ENCODE measurements around the gene ASPHD2.

ASPHD2 gene

DNA sequence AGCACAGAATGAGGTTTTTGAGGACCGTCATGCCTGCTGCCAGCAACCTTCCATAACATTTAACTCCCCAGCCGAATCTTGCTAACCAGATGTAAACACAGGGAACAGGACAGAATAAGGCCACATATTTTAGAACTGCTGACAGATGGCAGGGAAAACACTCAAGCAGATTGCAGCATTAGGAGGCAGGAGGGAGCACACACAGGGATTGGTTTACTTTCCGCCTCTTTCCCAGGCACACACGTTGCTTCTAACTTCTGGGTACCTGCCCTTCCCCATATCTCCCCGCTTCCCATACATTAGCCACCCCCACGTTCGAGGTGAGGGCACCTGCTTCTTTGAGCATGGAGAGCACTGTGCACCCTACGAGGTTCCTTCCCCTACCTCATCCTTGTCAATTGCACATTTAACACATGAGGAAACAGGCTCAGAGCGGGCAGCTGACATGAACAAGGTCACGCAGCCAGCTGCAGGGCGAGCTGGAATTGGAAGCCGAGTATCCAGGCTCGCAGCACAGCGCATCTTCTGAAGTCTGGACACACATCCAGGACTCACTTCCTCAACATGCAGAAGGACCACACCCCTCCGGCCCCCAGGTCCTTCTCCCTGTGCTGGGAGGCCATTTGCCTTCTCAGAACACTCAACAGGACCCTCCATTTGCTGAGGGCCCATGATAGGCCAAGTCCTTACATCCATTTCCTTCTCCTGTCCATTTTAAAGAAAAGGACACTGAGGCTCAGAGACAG, 18.7 kb downstream of the ASPHD2 start:
- no peak for FAIRE-seq

DNA sequence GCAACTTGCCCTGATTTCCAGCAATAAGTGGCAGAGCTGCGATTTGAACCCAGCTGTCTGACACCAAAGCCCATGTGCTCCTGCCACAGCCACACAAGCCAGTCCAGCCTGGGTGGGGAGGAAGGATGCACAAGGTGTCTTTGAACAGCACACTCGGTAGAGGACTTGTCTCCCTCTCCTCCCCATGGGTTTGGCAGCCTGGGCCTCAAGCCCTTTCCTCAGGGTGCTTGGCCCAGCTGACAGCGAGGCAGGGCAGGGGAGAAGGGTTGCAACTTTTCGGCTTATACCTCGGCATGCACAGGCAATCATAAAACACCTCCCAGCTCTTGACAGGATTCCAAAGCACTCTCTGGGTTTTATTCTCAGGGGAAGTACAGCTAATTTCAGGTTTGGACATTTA, 19.3 kb downstream of the ASPHD2 start:
- FAIRE-seq: no peak

DNA sequence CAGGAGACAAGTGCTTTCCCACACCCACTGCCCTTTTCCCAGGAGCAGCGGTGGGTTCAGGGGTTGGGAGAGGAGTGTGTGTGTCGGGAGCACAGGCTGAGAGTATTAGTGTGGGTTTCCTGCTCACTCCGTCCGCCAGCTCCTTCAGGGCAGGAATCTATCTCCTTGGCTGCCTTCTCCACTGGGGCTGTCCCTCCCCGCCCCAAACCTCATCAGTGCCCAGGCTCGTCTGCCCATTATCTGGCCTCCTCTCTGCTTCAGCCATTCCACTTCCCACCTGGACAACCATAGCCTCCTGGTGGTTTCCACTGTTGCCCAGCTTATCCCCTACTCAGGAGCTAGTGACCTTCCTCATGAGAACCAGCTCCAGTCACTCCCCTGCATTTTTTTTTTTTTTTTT, 19.9 kb downstream of the ASPHD2 start:
- FAIRE-seq: no peak

DNA sequence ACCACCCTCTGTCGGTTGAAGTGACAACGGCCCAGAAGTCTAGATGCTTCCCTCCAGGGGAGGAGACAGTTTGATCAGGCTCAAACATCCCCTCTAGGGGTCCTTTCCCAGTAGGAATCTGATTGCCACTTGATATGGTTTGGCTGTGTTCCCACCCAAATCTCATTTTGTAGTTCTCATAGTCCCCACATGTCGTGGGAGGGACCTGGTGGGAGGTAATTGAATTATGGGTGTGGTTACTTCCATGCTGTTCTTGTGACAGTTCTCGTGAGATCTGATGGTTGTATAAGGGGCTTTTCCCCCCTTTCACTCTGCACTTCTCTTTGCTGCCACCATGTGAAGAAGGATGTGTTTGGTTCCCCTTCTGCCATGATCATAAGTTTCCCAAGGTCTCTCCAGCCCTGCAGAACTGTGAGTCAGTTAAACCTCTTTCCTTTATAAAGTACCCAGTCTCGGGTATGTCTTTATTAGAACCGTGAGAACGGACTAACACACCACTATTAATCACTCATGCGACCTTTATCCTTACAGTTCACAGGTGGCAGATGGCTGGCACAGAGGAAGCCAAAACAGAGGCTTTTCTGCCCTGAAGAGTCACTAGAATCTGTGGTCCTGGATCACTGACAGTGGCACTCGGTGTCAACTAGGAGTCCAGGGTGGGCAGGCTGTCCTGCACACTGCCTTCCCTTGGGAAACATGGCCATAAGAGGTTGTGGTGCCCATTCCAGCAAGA, 21.6 kb downstream of the ASPHD2 start:
- FAIRE-seq: no peak

DNA sequence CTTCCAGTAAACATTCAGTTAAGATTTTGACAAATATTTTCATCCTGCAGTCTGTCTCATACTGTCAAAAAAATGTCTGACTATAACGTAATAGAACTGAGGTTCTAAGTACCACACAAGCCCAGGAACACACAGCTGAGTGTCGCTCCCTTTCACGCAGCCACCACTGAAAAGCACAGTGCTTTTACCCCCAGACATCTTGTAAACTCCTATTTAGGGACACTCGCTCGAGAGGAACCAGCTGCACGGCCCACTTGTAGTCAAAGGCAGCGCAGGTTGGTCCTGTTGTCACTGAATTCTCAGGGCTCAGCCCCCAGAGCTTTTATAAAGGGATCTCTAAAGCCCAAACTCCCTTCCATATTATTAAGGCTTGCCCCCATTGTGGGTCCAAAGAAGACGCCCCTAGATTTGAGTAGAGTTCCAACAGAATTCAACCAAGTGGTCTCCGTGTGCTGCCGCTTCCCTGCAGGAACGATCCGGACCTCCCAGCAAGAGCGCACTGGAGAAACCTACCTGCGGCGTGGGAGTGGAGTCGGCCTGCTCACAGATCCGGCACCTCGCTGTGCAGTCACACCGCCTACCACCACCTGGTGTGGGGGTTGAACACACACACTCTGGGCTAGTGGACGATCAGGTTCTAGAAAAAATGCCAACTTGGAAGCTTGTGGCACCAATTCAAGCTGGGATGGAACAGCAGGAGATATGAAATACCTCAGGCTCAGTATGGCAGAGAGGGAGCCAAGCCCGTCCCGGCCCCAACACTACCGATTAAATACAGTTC, 23.4 kb downstream of the ASPHD2 start:
- no peak for FAIRE-seq

DNA sequence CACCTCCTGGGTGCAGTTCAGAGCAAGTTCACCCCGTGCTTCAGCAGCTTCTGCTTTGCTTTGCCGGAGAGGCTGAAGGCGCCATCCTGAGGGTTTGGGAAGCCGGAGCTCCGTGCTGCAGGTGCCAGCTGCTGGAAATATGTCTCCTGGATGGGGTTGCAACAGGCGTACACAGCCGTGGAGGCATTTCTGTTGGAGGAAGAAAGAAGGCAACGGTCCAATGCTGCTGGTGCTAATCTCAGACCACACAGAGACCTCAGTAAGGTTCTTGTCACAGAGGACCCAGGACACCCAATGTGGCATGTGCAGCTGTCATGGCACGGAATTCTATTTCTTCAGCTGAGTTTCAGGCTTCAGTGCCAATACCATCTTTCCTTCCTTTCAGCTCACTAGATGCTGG, 24.2 kb downstream of the ASPHD2 start:
- no peak for FAIRE-seq

DNA sequence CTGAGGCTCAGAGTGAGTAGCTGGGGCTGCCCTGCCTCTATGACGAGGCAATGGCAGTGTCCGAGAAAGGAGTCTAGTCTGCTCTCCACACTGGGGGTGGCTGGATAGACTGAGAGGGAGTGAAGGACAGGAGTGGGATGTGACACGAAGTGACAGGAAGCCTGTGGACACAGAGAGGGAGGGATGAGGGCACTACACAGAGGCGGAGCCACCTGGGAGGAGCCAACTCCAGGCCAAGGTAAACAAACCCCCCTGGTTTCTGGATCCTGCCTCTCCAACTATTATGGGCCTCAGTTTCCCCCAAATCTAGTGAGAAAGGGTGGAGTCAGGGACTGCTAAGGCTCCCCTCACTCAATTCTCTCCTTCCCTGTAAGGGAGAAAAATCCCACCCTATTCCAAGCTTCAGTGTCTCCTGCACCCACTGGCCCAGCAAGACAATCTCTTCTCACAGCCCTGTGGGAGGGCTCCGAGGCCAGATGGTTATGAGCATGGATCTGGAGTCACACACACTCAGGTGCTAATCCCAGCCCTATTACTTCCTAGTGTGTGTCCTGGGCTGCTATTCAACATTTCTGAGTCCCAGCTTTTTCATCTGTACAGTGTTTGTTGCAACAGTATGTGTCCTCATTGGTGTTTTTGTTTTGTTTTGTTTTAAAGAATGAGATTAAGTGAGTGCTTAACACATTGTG, 24.9 kb downstream of the ASPHD2 start:
- FAIRE-seq: no peak

DNA sequence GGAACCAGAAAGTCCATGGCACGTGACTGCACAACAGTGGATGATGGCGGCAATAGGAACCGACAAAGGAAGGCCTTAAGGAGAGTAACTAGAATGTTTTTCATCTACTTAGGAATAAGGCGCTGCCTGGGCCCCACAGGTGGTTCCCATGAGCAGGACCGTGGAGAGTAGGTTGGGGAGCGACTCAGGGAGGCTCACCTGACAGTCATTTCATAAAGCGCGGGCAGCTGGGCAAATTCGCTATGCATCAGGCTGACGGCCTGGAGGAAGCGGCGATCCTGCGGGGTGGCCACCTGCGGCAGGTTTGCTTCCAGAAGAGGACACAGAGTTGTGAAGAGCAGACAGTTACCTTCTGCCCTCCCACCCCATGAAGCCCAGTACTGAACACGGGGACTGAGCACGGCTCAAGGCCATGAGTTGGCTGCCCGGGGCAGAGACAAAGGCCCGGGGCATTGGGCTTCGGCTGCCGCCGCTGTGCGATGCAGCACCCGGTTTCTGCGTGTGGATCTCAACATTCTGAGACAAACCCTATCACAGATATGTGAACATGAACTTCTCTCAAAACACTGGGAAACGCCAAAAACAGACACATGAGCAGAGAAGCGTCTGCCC, 28.7 kb downstream of the ASPHD2 start:
- FAIRE-seq: no peak

DNA sequence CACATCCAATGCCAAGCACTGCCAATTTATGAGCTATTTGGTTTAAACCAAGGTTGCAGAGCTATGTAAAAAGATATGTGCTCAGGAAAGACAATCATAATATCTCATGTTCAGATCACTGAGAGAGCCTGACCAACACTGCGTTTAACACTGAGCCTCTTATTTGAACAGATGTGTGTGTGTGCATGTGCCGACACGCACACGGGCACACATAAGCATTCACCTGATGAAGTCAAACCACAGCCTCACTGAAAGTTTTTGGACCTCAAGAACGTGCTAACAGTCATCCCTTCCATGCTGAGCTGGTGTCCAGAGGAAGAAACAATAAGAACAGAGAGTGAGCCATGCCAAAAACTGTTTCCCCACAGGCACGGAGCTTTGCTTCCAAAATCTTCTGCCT, 31.1 kb downstream of the ASPHD2 start:
- no peak for FAIRE-seq

DNA sequence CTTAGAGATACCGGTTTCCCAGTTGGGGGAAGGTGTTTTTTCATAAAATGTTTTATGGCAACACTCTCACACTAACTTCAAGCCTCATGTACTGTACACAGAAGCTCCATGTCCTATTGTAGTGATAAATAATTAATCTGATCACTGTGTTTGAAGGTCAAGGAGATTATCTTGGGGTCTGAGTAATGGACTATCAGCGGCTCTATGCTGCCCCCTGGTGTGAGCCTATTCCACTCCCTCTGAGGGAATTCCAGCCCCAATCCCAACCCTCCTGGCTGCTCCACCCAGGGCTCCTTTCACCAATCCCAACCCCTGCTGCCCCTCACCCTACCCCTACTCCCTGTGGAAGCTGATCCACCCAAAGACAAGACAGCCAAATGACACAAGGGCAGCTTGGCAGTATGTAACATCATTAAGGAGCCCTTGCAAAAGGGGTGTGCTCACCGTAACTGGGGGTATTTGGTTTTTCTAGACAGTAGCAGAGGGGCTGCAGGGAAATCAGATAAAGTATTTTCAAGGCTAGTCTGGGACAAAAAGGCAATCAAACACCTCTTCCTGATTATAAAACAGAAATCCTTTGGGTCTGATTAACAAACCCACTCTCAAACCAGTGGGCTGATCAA, 32.2 kb downstream of the ASPHD2 start:
- FAIRE-seq: no peak

DNA sequence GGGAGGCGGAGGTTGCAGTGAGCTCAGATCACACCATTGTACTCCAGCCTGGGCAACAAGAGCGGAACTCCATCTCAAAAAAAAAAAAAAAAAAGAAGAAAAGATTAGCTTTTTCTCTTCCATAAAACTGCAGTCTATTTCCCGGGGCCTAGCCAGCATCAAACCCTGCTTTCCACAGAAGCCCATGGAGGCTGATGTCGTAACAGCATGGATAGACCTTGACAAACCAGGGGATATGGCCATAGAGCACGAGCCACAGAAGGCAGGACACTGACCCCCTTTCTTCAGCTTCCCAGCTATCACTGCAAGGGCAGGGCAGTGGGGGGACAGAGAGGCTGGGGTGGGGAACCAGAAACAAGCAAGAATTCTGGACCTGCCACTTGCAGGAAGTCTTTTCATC, 33.0 kb downstream of the ASPHD2 start:
- no peak for FAIRE-seq

DNA sequence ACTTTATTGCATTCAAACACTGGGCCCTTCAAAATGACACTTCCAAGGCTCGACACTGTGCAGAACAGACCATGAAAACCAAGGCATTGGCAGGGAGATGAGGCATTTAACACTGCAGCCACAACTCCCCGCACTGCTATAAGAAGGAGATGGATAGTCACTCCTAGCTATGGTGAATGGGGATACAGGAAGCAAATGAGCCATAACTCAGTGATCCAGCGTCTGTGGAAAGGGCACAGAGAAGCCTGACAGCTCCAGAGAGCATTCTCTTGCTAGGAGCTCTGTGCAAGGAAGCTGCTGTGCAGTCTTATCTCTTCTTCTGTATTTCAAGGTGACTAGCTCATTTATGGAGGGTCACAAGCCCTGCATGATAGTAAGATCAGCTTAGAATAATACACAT, 33.6 kb downstream of the ASPHD2 start:
- no peak for FAIRE-seq

DNA sequence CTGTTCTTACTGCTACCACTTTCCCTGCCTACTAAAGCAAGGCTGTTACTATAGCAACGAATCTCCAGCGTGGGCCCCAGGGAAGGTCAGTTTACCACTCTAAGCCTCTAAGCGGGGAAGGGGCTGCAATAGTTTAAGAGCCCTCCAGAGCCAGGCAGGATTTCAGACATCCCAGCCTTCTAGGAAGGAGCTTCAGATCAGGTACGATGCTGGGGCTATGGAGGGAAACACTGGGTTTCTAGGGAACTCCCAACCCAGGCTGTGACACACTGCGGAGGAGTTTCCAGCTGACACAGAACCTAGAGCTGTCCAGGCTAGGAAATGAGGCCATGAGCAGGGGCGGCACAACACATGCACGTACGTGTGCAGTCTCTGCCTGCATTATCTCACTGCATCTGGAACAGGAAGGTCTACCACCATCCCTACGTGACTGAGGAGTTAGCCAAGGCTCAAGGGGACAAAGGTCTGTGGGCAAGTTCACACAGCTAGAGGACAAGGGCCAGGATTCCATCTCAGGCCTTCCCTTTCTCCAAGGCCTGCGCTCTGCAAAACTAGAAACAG, 34.1 kb downstream of the ASPHD2 start:
- FAIRE-seq: no peak

DNA sequence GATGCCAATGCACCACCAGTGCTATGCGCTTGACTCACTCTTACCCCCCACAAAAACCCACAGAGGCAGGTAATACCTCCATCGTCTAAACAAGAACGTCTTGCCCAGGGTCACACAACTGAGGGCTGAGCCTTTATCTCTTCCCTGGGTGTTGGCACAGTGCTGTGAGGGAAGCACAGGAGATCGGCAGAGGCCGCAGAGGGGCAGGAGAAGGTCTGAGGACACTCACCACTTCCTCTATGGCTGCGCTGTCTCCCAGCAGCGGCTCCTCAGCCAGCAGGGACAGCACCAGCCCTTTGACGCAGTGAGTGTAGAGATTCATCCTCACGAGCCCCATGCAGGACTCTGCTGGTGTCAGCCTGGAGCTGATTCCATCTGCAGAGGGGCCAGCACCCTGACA, 34.6 kb downstream of the ASPHD2 start:
- no peak for FAIRE-seq

DNA sequence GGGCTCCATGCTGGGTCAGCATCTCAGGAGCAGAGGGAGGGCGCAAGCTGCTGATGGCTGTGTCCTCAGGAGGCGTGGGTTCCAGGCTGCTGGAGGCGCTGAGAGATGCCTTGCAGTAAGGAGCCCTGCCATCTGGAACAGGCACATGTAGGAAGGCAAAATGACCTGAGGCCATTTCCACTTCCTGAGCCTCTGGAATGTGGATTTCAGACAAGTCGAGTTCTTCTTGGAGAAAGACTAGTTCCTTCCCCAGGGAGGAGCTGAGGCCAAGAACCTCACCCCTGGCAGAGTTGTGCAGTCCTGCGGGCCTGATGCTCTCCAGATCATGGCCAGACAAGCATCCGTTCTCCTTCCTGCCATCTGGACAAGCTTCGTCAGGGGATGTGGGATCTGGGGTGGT, 35.3 kb downstream of the ASPHD2 start:
- no peak for FAIRE-seq

DNA sequence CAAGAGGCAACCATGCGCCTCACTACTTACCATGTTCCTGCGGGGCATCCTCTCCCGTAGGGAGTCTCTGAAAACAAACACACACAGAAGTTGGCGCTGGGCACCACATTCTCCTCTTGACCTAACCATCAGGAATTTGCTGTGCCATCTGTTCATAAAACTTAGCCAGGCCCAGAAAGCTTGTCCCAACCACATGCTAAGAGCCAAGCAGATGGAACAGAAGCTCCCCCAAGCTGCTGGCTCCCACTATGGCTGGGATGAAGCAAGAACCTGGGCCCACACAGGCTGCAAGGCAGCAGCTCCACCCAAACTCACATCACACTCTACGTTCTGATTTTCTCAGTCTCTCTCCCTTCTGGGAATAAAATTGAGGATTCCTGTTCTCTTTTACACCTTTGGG, 37.1 kb downstream of the ASPHD2 start:
- FAIRE-seq: no peak

DNA sequence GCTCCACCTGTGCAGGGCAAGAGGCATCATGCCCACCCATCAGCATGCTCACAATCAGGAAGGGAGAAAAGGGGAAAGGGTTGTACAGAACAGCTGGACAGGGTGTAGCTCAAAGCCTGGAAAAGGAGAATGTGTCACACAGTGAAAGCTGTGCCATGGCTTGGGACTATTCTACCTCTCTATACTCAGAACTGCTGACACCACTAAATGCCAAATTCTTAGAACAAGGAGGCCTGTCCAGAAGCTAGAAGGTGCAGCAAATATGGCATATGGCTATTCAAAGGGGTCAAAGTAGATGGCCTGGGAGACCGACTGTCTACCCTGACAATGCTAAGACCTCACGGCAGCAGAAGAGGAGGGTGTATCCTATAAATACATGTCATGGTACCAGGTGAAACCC, 41.7 kb downstream of the ASPHD2 start:
- FAIRE-seq: no peak

DNA sequence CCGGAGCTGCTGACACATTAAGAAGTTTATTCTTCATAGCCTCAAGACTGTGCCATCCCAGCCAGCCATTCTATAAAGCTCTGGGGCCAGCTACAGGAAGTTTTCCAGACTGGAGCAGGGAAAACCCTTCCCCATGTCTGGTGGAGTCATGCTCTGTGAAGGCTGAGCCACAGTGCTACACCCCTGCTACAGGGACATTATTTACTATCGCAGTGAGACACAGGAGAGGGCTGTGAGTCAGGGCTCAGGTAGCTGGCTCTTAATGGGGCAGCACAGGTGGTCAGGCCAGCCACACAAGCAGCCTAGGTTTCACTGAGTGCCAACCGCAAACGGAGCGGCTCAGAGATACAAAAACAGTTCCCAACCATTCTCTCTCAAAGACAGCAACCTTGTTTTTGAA, 42.5 kb downstream of the ASPHD2 start:
- peak; percentile 53 for FAIRE-seq

DNA sequence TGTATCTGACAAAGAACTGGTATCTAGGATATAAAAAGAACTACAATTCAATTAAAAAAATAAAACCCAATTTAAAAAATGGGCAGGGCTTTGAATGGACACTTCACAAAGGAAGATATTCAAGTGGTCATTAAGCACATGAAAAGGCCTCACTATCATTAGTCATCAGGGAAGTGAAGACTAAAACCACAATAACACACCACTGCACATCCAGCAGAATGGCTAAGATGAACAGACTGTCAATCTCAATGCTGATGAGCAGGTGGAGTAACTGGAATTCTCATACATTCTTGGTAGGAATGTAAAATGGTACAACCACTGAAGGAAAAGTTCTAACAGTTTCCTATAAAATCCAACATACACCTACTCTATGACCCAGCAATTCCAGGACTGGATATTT, 45.6 kb downstream of the ASPHD2 start:
- no peak for FAIRE-seq

DNA sequence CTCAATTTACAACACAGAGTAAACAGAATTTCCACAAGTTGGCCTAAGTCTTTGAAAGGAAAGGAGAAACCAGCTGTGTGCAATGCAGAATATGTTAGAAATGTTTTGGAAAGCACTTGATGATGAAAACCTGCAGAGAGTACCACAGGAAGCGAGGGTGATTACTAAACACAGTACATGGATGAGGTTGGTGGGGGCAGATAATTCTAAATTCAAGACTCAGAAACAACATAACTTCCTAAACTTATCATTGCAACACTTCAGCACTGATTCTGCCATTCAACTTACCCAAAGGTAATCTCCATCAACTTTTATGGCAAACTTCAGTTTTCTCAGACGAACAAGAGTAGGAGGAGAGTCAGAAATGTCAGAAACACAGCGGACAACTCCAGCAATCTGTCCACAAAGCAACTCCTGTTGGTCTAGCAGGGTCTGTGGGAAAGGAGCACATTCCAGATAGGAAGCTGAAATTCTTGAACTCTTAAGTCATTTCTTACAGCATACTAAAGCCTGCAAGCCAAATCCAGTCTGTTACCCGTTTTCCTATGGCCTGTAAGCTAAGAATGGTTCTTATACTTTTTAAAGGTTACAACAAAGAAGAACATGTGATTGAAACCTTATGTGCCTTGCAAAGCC, 47.8 kb downstream of the ASPHD2 start:
- FAIRE-seq: no peak

DNA sequence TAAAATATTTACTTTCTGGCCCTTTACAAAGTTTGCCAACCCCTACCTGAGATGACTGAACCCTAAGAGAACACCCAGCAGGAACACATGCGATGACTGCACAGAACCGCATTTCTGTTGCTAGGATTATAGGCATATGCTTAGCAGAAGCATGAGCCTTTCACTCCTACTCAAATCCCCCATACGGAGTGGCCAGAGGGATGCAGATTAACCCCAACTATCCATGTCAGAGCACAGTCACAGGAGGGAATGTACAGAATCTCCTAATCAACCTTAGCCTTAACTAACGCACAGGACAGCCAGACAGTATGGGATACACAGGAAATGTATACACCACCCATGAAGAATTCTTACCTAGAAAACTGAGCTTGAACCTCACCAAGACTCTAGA, 48.3 kb downstream of the ASPHD2 start:
- no peak for FAIRE-seq

Measured in islet of Langerhans (tissue), 1 donor.